Choroid plexus epithelial cell (primary cell): ENCODE measurements around the gene AKNA.
A peak's percentile ranks its signal among the peaks of the same experiment; 100 is the strongest.

Experiments used
- DNase-seq: peaks from one replicate; pipeline ENCODE4 v3.0.0-alpha.2; 2010; ENCODE audit warnings: low read depth
- H3K4me3 ChIP-seq: 2 replicates; pipeline ENCODE4 v1.5.1; 2011; ENCODE audit warnings: low read depth, mild to moderate bottlenecking, control low read depth, low read length, moderate library complexity
- TF ChIP-seq, protein P1 (sequence below): conservative IDR thresholded peaks from 2 replicates; pipeline ENCODE4 v1.5.1; 2011; ENCODE audit warnings: low read depth, mild to moderate bottlenecking, control low read depth, inconsistent platforms, low read length, moderate library complexity

AKNA gene

DNA sequence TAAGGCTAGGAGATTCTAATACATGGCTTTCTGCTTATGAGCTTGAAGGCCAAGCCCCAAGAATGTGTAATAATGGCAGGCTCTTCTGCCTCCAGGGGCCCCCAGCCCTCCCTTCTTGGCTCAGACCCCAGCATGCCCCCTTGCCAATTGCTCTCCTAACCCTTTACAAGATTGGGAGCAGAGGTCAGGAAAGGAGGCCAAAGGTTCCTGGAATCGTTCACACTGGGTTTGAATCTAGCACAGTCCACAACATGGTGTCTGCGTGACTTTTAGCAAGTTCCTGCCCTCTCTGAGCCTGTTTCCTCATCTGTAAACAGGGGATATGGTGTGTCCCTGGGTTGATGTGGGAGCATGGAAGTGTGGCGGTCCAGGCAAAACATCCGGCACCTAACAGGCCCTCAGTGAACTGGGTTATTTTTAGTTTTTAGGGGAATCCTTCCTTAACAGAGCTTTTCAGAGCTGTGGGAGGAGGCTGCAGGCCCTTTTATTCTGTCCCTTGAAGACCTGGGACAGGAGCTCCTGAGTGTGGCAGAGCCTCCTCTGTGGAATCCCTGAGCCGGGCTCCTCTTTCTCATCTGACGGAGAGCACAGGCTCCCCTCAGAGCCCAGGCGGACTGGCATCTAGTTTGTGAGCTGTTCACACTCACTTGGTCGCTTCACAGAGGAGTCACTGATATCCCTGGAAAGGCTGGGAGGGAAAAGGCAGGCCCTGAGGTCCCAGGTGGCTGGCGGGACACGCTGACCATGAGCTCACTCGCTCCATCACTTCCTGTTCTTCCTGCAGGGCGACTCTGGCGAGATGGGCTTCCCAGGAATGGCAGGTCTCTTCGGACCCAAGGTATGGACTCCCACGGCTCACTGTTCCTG lies 88.3 kb downstream of the AKNA start:
- TF ChIP-seq, protein P1, sequence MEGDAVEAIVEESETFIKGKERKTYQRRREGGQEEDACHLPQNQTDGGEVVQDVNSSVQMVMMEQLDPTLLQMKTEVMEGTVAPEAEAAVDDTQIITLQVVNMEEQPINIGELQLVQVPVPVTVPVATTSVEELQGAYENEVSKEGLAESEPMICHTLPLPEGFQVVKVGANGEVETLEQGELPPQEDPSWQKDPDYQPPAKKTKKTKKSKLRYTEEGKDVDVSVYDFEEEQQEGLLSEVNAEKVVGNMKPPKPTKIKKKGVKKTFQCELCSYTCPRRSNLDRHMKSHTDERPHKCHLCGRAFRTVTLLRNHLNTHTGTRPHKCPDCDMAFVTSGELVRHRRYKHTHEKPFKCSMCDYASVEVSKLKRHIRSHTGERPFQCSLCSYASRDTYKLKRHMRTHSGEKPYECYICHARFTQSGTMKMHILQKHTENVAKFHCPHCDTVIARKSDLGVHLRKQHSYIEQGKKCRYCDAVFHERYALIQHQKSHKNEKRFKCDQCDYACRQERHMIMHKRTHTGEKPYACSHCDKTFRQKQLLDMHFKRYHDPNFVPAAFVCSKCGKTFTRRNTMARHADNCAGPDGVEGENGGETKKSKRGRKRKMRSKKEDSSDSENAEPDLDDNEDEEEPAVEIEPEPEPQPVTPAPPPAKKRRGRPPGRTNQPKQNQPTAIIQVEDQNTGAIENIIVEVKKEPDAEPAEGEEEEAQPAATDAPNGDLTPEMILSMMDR, result no peak
- DNase-seq, result no peak
- H3K4me3 ChIP-seq, result no peak overlapping the region

DNA sequence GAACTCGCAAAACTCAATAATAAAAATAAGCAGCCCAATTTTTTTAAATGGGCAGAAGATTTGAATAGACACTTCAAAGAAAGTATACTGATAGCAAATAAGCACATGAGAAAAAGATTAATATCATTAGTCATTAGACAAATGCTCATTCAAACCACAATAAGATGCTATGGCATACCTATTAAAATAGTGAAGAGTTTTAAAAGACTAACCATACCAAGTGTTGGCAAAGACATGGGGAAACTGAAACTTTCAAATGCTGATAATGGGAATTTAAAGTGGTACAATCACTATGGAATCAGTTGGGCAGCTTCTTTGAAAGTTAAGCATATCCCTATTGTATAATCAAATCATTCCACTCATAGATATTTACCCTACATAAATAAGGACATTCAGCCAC lies 91.4 kb downstream of the AKNA start:
- TF ChIP-seq, protein P1, result no peak
- DNase-seq, result no peak
- H3K4me3 ChIP-seq, result no peak overlapping the region

DNA sequence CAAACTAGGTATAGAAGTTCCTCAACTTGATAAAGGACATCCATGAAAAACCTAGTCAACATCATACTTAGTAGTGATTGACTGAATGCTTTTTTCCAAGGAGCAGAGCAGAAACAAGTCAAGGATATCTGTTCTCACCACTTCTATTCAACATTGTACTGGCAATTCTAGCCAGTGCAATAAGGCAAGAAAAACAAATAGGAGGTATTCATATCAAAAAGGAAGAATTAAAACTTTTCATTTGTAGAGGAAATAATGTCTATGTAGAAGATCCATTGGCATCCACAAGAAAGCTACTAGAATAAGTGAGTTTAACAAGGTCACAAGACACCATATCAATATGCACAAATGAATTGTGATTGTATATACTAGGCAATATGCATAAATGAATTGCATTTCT lies 93.1 kb downstream of the AKNA start:
- TF ChIP-seq, protein P1, result no peak
- DNase-seq, result no peak
- H3K4me3 ChIP-seq, result no peak overlapping the region

DNA sequence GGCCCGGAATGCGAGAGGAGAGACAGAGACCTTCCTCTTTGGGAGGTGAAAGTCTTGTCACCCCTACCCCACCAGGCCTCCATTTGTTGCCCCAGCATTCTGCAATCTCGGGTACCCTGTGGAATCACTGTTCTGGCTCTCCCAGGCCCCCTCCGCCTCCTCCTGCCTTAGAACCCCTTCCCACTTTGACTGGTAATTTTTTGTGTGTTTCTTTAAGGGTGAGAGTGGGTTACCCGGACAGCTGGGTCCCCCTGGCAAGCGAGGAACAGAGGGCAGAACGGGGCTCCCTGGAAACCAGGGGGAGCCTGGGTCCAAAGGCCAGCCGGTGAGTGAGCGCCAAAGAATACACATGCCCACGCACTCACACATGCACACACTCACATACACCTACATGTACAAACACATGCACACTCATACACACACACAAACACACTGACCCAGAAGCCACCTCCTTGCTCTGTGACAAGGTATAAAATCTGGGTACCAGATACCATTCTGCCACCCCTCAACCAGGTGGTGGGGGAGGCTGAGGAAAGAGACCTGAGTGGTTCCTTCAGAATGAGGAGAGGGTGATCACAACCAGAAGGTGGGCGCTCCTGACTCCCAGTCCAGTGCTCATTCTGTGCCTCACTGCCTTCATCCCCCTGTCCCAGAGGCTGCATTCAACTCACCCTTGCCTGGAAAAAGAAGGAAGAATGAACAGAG lies 95.7 kb downstream of the AKNA start:
- DNase-seq, result no peak
- TF ChIP-seq, protein P1, result no peak
- H3K4me3 ChIP-seq, result no peak overlapping the region

DNA sequence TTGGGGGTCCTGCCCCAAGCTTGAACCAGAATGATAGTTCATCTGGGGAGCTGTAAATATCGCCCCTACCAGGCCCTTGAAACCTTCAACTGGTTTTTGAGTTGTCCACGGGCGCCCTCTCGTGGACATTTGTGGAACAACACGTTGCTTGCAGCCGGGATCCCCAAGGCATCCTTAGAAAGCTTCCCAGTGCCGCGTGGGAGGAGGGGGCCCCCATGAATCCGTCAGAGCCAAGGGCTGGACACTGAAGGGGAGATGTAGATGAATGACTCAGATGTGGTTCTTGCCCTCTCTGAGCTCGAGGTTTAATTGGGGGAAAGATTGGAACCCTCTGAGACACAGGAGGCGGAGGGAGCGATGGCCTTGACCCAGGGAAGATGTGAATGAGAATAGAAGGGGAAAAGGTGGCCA lies 96.7 kb downstream of the AKNA start:
- H3K4me3 ChIP-seq, result no peak overlapping the region
- TF ChIP-seq, protein P1, result peak; percentile 82
- DNase-seq, result peak; percentile 71

DNA sequence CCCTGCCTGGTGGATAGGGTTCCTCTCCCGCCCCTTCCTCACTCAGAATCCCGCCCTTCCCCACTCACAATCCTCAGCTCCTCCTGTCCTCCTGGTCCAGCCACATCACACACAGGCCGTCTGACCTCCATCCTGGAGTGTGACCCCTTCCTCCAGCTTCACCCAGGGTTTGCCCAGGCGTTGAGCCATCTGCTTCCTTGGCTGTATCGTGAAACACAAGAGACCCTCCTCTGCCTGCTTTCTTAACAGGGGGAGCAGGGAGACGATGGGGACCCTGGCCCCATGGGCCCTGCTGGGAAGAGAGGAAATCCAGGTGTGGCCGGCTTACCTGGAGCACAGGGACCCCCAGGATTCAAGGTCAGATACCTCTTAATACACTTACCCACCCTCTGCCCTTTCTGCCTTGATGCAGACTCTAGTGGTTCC lies 97.2 kb downstream of the AKNA start:
- TF ChIP-seq, protein P1, result no peak
- H3K4me3 ChIP-seq, result no peak overlapping the region
- DNase-seq, result no peak
